HG03159 (cell line): ENCODE measurements around the gene ADGRA1.
"Not testable (repeated sequence)": the region's sequence is repeated elsewhere in the genome, so short reads cannot be mapped to it uniquely, and the experiment has no call there.

Experiments
- ATAC-seq: cut with Tn5 transposase; IDR thresholded peaks from one replicate; pipeline ENCODE4 v1.9.1; 2021; ENCODE audit warnings: mild to moderate bottlenecking, moderate library complexity; ENCODE audit not compliant: unreplicated experiment

Gene ADGRA1

DNA sequence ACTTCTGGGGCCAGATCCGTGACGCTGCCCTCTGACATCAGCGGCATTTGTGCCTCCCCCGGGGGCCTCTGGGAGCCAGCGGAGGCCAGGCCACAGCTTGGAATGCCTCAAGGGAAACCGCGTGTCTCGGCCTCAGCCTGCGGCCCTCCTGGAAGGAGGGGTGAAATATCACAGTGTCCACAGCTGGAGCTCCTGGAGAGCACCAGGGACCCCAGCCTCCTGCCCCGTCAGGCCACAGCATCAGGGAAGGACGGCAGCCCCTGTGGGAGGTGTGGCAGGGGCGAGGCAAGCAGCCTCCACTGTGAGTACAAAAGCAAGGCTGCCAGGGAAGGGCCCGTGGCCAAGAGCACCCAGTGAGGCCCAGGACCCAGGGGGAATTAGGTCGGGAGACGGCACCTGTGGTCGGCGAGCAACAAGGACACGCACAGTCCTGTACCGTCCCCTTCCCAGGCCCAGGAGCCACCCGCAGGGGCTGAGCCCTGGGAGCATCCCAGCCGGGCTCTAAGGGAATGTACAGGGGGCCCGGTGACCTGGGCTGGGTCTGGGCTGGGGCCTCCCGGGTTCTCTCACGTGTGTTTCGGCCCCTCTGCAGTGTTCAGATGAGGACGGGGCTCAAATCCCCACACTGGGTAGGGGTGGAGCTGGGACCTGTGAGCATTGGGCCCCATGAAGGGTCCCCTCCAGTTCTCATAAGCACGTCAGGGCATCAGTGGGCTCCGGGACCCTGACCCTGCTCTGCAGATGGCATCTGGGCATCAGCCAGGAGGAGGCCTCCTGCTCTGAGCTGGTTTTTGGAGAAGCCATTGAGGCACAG, 53.6 kb downstream of the ADGRA1 start:
- ATAC-seq, result no peak

DNA sequence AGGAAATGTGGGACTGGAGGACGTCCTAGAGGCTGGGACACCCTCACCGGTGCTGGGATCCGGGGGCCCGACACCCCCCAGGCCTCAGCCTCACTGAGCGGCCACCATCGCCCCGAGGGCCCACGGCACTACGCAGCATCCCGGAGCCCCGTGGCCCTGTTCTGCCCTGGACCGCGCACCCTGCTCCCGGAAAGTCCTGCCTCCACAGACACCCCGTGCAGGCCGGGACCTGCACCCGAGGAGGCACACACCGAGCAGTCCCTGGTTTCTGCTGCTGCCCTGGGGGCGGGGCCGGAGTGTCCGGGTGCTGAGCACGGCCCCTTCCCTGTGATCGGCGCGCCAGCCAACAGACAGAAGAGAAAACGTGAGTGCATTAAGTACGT, 54.2 kb downstream of the ADGRA1 start:
- ATAC-seq, result no peak

DNA sequence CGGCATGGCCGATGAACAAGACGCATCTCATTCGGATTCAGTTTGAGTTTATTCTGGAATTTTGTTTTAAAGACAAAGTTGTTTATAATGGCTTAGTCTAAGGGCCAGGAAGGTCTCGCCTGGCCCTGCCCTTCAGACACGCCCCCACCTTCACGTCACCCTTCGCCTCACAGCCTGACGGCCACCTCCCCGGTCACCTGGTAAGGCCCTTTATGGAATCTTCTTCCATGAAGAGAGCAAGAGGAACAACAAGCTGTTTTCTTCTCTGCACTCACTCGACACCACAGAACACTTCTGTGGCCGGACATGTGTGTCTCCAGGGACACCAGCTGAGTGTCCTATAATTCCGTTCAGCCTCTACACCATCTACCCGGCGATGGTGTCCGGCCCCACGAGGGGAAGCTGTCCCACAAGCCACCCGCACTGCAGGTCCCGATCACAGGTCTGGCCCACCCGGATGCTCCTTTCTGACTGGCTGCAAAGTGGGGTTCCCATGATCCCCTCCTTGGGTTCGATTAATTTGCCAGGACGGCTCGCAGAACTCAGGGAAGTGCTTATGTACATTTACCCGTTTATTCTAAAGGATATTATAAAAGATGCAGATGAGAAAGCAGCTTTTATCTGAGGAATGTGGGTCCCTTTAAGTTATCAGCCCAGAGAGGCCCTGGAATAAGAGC, 54.9 kb downstream of the ADGRA1 start:
- no peak for ATAC-seq

DNA sequence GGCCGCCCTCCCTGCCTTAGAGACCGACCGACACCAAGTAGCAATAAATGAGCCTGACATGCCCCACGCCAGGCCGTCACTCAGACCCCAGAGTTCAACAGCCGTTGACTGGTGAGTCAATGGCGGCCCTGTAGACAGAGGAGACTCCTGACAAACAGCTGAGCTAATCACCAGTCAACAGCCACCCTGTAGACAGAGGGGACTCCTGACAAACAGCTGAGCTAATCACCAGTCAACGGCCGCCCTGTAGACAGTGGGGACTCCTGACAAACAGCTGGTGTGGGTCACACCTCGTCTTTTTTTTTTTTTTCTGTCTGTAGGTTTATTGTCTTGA, 55.4 kb downstream of the ADGRA1 start:
- no peak for ATAC-seq

DNA sequence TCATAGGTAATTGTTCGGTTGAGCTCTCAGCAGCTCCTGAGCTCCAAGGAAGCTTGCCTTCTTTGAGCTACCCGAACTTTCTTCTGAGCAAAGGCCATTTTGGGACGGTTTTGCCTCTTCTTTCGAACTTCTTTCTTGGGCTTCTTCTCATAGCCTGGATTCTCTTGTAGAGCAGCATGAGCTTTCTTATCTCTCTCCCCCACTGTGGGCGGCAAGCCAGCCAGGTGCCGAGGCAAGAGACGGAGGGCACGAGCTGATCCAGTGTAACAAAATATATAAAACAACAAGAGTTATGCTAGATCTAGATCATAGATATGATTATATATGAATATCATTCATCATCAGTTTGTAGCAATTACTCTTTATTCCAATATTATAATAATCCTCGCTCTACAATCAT, 55.8 kb downstream of the ADGRA1 start:
- no peak for ATAC-seq

DNA sequence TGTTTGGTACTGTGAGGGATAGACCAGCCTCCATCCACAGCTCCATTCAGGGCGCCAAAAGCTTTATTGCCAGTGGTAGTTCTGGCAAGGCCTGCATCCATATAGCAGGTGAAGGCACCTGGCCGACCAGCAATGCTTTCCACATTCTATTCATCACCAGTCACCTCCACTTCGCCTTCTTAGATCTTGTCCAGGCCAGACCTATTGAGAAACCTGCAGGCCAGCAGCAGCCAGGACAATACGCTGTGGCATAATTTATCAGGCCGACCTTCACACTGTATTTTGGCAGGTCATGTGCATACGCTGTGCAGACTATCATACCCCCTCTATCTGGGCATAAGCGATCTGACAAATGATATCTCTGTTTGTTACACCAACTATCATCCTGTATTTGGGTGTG, 57.0 kb downstream of the ADGRA1 start:
- ATAC-seq, result no peak

DNA sequence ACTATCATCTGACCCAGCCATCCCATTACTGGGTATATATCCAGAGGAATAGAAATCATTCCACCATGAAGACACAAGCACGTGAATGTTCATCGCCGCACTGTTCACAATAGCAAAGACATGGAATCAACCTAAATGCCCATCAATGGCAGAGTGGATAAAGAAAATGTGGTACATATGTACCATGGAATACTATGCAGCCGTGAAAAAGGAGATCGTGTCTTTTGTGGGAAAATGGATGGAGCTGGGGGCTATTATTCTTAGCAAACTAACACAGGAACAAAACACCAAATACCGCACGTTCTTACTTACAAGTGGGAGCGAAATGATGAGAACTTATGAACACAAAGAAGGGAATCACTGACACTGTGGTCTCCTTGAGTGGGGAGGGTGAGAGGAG, 62.5 kb downstream of the ADGRA1 start:
- ATAC-seq, result no peak

DNA sequence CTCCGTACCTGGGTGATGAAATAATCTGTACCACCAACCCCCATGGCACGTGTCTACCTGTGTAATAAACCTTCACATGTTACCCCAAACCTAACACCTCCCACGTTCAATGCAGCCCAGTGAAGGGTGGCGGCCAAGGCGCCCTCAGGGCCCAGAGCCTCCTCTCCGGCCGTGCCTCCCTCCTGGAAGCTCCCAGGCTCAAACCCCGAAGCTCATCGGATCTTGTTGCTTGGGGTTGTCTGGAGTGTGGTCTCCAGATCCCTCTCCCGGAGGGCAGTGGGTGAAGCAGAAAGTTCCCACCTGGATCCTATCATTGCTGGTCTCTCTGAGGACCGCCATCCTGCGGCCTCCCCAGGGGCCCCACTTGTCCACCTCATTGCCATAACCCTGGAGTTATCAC, 62.9 kb downstream of the ADGRA1 start:
- no peak for ATAC-seq

DNA sequence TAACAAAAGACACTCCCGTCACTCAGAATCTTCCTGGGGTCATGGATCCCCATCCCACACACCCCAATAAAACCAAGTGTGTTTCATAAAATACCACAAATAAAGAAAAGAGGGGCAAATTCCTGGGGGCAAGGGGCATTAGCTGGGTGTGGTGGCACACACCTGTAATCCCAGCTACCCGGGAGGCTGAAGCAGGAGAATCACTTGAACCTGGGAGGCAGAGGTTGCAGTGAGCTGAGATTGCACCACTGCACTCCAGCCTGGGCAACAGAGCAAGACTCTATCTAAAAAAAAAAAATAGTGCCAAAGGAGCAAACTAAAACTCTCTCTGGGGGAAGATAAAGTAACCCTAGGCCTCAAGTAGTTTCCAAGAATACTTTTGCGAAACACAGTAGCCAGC, 63.3 kb downstream of the ADGRA1 start:
- ATAC-seq, result not testable (repeated sequence)

DNA sequence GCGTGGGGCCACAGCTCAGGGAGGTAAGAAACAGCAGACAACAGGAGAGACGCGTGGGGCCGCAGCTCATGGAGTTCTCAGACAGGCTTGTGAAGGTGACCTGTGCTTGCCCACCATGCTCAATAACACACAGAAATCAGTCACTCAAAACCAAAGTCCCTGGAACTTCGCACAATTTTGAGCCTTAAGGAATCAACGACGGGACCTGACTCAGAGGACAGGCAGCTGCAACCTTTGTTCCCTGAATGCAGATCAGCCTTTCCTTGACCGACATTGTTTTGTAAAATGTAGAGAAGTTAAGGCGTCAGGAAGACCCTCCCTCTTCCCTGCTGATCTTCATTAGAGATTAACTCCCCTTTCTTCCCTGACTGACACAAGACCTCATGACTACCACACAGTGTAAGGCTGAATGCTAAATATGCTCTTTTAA, 63.8 kb downstream of the ADGRA1 start:
- no peak for ATAC-seq

DNA sequence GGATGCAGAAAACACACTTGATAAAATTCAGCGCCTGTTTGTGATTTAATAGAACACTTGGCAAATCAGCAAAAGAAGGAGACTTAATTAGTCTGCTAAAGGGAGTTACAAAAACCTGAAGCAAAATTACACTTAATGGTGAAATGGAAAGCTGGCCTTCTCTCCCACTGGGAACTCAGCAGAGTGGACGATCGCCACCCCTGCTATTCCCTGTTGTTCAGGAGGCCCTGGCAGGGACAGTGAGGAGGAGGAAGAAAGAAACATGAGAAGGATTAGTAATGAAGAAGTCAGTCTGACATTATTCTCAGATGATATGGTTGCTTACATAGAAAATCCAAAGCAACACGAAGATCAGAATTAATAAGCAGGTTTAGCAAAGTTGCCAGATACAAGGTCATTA, 66.7 kb downstream of the ADGRA1 start:
- no peak for ATAC-seq

DNA sequence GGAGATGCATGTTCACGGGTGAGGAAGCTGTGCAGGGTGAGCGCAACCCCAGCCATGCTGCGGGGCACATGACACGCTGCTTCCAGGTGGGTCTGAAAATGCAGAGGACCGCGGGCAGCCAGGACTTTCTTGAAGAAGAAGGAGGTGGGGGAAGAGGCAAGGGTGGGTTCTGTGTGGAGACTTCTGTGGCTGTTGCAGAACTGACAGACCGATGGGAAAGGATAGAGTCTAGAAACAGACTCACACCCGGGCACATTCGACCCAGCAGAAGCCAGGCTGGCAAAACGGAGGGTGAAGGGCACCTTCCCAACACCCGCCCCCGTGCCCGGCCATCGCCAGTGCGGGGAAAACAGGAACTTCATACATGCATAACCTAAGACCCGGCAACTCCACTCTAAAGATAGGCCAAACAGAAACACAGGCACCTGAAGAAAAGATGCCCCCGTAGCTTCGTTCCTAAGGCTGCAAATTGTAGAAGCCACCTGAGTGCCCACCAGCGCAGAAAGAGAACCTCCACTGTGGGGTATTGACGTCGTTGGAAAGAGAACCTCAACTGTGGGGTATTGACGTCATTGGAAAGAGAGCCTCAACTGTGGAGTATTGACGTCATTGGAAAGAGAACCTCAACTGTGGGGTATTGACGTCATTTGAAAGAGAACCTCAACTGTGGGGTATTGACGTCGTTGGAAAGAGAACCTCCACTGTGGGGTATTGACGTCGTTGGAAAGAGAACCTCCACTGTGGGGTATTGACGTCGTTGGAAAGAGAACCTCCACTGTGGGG, 67.5 kb downstream of the ADGRA1 start:
- no peak for ATAC-seq

DNA sequence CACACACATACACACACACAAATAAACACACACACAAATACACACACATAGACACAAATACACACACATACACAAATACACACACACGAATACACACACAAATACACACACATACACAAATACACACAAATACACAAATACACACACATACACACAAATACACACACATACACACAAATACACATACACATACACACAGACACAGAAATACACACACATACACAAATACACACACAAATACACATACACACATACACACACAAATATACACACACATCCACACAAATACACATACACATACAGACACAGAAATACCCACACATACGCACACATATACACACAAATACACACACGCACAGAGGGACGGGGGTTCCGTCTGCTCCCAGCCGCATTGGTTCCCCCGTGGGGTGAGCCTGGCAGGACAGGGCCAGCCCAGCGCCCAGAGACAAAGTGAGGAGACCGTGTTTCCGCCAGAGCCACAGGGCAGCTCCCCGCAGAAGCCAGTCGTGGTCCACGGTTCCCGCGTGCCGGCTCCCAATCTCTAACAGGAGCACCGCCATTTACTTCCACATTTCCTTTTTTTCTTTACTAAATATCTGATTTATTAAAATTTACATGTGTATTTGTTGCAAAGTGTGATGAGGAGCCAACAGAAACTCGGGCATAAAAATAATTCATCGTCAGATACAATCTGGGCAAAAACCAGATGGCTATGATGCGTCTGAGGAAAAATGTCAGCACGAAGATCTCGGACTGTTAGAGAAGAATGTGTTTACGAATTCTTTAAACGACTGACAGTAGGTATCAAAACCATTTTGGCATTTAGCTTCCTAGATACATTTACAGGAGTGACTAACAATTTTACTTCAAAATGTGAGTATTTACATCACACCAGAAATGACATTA, 69.2 kb downstream of the ADGRA1 start:
- no peak for ATAC-seq

DNA sequence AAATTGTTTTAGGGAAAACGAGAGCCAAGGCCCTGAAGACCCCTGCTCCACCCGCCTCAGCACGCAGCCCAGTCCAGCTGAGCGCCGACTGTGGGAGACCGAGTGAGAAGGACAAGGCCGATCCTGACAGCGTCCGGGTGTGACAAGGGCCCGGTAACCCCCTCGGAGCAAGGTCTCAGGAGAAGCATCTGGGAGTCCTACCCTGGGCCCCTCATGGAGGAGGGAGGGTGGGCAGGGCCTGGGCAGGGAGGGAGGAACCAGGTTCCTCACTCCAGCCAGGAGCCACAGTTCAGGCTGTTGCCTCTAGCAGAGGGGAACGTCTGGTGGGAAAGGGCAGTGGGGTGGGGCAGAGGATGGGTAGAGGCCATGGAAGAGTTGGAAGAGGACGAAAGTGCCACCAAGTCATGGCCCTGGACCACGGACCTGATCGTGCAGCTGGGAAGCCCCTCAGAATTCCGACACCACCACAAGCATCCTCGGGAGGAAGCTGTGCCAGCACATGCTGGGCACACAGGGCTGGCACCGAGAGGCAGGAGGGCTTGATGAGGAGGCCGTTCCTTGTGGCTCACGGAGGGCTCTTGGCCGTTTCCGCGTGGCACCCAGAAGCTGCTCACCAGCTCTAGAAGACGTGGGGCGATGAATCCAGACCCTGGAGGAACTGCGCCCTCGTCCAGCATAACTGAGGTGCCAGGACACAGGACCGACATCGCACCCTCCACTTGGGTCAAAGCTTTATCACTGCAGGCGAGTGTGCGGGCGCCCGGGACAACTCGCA, 70.1 kb downstream of the ADGRA1 start:
- ATAC-seq, result no peak

DNA sequence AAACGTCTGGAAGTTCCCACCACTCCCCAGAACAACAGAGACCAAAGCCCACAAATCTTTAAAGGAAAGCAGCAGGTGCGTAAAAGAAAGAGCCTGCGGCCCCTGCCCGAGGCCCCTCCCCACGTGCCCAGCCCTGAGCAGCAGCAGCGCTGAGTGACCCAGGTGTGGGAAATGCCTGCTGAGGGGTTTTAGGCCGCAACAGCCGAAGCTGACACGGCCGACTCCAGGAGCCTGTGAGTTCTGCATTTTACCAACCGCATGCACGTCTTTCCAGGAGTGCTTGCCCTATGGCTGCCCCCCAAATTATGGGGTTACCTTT, 70.7 kb downstream of the ADGRA1 start:
- no peak for ATAC-seq

DNA sequence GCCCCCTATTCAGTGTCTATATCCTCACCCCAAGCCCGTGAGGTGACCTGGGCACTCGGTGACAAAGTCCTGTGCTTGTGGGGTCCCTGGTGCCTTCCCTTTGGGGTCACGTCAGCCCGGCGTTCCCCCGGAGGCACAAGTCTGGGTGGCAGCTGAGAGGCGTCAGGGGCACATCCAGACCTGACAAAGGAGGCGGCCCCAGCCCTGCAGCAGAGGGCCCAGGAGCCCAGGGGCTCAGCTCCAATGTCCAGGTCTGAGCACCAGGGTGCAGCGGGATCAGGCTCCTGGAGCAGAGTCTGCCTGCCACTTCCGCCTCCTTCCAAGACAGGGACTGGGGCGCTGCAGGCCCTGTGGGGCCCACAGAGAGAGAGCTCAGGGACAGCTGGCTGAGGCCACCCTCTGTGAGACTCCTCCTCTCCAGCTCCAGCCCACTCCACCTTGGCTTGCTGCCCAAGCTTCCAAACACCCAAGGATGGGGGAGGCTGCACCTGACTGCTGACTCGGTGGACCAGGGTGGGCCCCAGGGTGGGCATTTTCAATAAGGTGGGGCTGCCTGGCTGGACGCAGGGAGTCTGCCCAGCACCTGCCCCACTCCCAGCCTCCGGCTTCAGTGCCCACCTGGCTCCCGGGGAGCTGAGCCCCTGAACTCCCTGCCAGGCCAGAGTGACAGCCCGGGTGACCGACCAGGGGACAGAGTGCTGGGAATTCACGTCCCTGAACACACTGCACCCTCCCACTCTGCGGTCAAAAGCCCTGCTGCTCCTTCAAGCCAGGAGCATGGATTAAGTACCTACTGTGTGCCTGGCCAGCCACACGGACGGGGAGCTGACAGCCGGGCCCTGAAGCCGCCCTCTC, 71.3 kb downstream of the ADGRA1 start:
- no peak for ATAC-seq

DNA sequence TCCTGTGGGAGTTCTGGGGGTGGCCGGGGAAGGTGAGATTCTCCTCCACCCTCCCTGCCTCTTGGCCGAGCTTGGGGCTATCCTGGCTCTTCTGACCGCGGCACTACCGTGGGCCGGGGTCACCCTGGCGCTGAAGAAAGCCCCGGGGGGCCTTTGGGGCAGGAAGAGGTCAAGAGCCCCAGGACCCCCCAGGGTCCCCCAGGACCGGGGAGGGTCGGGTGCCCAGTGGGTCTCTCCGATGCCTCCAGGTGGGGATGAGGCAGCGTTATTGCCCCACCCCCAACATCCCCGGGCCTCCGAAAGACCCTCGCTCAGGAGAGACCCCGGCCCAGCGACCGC, 71.9 kb downstream of the ADGRA1 start:
- no peak for ATAC-seq

DNA sequence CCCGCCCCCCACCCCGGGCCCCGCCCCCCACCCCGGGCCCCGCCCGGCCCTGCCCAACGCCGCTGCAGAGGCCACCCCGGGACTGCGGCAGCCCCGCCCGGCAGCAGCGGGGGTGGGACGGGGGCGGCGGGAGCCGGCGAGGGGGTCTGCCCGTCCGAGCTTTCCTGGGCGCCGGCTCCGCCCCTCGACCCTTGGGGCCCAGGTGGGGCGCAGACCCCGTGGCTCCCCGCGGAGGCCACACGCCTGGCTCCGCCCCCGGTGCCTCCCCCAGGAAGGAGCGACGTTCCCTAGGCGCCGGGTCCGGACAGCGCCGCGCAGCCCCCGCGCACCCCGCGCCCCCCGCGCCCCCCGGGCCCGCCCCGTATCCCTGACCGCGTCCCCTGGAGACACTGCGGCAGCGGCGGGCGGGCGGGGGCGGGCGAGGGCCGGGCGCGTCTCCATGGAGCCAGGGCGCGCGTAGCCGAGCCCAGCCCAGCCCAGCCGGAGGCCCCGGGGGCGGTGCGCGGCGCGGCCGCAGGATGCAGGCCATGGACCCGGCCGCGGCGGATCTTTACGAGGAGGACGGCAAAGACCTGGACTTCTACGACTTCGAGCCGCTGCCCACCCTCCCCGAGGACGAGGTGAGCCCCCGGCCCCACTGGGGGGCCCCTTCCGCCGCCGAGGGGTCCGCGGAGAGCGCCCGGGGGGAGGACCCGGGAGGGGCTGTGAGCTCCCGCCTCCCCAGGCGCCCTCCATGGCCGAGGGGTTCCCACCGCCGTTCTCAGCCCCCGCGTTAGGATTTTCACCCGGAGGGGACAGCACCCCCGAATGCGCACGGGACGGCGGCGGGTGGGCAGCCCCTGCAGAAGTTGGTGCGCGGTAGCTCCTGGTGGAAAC, 72.5 kb downstream of the ADGRA1 start, which contains the start of gene KNDC1:
Gene KNDC1 (plus strand): TSS at position 270 of the 876 bp plus-strand sequence. CDS start 249 bp downstream, at position 519.
- no peak for ATAC-seq
